NCI-H82 treated with DMSO at 0.1 percent for 48 hours (cell line): Measurements from ENCODE around the gene RIOK1.

Source experiments
- DNase-seq: peaks from one replicate; lab custom pipeline; 2025; ENCODE audit not compliant: unreplicated experiment; lab: John Stamatoyannopoulos, UW

RIOK1 gene

DNA sequence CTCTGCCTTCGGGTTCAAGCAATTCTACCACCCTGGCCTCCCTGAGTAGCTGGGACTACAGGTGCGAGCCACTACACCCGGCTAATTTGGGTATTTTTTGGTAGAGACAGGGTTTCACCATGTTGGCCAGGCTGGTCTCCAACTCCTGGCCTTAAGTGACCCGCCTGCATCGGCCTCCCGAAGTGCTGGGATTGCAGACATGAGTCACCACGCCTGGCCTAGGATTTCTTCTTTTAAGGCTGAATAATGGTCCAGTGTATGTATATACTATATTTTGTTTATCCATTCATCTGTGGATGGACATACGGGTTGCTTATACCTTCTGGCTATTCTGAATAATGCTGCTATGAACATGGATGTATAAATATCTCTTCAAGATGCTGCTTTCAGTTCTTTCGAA lies 17.1 kb downstream of the RIOK1 start:
- DNase-seq = no peak

DNA sequence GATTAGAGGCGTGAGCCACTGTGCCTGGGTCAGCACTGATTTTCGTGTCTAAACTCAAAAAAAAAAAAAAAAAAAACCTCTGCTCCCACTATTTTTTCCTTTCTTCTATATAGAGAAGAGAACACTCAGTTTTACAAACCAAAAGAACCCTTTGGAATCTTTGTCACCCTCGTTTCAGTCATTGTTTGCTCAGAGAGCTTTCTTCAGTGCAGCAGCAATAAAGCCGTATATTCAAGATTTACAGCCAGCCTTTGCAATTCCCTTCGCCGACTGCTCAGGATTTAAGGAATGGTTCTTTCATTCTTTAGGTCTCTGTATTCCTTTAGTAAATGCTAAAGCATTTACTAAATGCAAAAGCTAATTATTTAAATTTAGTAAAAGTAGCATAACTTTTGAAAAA lies 20.1 kb downstream of the RIOK1 start:
- DNase-seq = no peak

DNA sequence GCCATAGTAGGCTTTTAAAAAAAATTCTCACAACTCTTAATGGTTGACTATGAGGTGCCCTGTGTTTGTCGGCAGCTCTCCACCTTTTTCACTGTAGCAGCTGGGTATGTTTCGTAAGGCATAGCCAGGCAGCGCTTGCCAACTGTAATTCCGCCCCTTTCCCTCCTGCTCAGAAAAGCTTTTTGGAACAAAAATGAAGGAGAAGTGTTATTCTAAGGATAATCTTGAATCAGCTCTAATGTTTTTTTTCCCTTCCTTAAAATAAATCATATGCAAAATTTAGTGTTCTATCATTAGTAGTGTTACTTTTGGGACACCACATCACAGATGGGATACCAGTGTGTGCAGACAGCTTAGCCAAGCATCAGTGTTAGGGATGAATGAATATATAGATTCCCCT lies 21.2 kb downstream of the RIOK1 start:
- no peak for DNase-seq

DNA sequence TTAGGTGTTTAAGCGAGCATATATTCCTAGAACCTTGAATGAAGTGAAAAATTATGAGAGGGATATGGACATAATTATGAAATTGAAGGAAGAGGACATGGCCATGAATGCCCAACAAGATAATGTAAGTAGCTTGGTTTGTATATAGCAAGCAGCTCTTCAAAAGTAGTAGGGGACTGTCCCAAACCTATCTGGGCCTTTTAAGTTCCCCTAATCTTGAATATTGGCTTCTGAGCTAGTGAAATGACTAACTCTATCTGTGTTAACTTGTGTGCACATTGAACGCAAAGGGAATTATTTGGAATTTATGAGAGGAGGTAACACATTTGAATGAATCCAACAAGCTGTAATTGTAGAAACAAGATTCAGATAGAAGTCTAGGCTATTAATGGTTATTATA lies 21.7 kb downstream of the RIOK1 start:
- DNase-seq = no peak

DNA sequence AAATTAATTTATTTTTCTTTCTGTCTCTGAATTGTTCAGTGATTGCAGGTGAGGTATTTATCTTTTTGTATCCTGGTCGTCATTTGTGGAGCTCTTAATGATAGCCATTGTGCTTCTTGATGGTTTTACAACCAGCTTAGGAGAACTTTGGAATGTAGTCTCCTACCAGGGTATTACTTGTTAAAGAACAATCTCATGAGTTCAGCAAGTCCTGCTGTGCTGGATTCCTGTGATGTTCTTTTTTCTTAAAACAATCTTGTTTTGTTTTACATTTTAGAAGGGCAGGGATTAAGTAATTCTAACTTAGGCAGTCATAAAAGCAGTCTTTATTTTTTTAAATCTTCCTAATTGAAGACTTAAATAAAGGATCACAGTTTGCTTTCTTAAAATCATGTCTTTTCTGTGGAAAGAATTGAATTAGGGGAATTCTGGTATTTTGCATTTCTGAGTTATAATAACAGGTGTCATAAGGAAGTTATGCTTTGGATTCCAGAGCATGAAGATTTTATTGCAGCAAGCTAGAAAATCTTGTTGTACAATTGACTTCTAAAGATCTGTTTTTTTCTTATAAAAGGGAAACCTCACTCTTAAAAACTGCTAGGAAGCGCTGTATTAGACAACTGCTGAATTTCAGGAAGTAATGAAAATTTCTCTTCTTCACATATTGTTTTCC lies 23.7 kb downstream of the RIOK1 start:
- DNase-seq = no peak

DNA sequence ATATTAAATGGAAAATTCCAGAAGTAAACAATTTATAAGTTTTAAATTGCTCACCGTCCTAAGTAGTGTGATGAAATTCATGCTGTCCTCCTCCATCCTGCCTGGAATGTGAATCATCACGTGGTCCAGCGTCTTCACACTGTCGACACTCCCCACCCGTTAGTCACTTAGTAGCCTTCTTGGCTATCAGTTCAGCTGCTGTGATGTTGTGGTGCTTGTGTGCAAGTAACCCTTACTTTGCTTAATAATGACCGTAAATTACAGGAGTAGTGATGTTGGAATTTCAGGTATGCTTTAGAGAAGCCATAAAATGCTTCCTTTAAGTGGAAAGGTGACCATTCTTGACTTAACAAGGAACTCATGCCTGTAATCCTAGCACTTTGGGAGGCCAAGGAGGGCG lies 25.2 kb downstream of the RIOK1 start:
- DNase-seq = no peak

DNA sequence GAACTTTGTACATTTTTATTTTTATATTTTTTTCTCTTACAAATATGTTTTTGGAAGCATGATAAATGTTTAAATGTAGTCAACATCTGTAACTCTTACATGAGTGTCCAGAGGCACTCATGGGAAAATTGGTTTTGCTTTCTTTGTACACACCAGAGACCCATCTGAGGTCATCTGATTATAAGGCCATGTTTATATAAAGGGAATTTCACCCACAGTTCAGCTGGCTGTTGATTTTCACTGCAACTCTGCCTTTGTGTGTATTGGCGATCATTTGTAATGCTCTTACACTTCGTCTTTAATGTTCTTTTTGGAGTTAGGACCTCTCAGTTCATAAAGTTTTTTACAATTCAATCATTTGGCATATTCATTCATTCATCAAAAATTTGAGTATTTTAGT lies 28.1 kb downstream of the RIOK1 start:
- DNase-seq = no peak

DNA sequence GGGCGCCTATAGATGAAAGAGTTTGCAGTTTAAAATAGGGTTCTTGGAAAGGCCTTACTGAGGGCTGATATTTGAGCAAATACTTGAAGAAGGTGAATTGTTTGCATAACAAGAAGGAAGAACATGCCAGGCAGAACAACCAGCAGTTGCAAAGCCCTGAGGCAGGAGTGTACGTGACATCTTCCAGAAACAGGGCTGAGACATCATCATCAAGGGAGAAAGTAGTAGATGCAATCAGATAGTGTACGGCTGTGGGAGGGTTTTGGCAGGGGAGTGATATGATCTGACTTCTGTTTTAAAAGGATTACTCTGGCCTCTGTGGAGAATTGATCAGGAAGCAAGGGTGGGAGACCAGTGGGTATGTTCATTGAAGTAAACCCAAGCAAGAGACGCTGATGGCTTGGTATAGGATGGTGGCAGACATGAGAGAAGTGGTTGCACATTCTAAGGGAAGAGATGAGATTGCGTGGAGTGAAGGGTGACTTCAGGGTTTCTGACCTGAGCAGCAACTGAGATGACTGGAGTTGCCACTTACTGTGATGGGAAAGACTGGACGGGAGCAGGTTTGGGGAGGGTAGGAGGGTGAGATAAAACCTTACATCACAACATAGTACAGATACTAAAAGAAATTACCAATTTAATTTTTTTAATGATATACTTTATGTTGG lies 28.8 kb downstream of the RIOK1 start:
- DNase-seq = no peak

DNA sequence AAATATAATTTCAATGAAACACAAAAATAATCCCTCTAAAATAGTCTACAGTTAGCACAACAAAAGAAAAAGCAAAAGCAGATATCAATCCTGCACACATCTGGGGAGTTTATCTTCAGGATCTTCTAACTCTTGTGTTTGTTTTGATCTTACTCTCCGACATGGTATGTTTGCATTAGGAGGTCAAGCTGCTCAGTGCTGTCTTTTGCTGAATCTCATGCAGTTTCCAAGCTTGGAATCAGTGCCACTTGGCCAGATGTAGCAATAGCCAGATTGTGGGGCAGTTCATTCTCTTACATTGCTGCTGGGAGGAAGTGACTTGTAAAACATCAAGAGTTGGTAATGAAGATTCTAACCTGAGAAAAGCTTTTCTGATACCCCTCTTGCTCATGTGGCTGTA lies 29.5 kb downstream of the RIOK1 start:
- DNase-seq = no peak

DNA sequence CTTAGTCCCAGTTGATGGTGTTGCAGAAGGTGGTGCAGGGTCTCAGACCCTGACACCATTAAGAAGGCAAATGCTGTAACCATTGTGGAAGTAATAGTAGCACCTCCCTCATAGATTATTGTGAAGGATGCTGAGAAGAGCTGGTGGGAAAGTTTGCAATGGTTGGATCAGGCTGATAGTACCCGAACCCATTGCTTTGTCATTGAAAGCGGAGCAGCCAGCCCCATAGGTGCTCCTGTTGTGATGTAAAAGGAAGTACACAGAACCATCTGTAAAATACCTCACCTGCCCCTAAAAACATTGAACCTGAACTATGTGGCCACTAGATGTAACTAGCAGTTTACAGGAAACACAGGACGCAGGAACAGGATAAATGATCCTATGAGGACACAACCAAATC lies 31.5 kb downstream of the RIOK1 start:
- DNase-seq = no peak

DNA sequence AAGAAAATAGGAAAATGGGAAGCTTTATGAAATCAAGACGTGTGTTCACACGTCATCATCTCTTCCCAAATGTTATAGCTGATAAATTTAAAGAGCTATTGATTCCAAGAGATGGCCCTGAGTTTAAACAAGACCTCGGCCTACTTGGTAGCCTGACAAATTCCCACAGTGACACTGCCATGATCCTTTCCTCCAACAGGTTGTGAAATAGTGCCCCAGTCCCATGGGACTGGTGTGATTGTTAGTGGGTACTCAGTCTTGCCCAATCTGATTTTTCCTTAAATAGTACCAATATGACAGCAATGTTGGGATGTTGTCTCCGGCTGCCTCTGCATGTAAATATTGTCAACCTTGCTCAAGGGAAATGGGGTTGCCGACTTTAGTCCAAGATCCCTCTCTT lies 34.5 kb downstream of the RIOK1 start:
- no peak for DNase-seq

DNA sequence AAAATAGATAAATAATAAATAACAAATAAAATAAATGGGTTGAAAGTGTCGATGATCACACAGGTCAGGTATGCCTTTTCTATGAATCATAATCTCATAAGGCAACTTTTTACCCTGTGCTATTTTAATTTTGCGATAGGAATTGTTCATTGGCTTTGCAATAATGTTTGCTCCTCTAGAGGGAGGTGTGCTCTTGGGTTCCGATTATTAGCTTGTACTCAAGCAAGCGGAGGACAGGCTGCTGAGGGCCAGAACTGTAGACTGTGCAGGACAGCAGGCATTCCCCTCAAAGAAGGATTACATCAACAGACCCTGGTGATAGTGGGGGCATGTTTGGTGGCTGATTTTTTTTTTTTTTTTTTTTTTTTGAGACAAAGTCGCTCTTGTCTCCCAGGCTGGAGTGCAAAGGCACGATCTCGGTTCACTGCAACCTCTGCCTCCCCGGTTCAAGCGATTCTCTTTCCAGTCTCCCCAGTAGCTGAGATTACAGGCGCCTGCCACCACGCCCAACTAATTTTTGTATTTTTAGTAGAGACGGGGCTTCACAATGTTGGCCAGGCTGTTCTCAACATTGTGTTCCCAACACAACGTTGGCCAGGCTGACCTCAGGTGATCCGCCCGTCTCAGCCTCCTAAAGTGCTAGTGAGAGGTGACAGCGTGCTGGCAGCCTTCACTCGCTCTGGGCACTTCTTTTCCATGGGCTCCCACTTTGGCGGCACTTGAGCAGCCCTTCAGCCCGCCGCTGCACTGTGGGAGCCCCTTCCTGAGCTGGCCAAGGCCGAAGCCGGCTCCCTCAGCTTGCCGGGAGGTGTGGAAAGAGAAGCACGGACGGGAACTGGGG lies 35.6 kb downstream of the RIOK1 start:
- no peak for DNase-seq

DNA sequence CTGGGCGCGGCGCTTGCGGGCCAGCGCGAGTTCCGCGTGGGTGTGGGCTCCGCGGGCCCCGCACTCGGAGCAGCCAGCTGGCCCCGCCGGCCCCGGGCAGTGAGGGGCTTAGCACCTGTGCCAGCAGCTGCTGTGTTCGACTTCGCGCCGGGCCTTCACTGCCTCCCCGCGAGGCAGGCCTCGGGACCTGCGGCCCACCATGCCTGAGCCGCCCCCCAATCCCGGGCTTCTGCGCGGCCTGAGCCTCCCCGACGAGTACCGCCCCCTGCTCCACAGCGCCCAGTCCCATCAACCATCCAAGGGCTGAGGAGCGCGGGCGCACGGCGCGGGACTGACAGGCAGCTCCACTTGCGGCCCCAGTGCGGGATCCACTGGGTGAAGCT lies 36.2 kb downstream of the RIOK1 start:
- no peak for DNase-seq

DNA sequence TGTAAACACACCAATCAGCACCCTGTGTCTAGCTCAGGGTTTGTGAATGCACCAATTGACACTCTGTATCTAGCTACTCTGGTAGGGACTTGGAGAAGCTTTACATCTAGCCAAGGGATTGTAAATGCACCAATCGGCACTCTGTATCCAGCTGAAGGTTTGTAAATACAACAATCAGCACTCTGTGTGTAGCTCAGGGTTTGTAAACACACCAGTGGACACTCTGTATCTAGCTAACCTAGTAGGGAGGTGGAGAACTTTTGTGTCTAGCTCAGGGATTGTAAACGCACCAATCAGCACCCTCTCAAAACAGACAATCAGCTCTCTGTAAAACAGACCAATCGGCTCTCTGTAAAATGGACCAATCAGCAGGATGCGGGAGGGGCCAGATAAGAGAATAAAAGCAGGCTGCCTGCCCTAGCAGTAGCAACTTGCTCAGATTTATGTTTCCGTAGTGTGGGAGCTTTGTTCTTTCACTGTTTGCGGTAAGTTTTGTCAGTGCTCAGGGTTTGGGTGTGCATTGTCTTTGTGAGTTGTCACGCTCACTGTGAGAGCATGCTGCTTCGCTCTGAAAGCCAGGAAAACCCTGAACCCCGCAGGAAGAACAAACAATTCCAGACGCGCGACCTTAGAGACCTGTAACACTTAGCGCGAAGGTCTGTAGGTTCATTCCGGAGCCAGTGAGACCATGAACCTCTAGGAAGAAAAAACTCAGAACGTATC lies 37.0 kb downstream of the RIOK1 start:
- no peak for DNase-seq

DNA sequence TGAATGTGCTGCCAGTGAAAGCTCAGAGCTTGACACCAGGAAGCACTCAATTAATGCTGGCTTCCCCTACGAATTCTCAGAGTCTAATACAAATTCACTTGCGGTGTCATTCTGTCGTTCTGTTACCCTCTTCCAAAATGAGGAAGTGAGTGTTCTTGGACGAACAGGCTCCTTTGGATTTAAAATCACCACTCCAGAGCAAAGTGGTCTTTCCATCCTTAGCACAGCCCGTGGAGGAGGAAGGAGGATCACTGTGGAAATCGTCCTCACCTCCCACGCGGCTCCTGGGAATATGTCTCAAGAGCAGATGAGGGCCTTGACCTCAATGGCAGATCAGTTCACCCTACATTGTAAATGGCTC lies 41.7 kb downstream of the RIOK1 start:
- no peak for DNase-seq

DNA sequence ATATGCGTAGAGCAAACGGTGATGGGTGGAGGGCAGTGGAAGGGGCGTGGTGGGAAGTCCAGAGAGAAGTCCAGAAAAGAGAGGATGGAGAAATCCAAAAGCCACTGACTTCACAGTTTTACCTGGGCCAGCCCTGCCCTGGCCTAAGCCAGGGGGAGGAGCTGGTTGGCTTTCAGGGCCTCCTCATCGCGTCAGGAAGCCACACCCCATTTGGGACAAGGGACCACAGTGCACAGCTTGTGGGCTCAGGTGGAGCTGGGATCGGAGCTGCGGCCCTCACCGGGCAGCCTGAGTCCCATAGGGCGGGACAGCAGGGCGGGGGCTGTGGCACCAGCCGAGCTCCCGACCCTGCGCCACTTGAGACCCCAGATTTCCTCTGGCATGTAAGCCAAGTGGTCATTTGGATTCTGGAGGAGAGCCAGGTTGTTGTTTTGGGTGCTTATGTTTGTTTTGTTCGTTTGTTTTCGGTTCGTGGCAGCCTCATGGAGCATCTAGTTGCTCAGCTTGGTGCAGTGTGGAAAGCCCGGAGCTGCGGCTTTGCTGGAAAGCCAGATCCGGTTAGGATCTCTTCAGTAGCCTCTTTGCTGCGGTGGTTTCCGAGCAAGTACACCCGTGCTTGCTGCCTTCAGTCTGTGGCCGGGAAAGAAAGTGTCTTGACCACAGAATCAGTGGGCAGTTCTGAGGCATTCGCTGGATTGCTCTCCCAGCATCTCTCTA lies 42.2 kb downstream of the RIOK1 start:
- DNase-seq = no peak

DNA sequence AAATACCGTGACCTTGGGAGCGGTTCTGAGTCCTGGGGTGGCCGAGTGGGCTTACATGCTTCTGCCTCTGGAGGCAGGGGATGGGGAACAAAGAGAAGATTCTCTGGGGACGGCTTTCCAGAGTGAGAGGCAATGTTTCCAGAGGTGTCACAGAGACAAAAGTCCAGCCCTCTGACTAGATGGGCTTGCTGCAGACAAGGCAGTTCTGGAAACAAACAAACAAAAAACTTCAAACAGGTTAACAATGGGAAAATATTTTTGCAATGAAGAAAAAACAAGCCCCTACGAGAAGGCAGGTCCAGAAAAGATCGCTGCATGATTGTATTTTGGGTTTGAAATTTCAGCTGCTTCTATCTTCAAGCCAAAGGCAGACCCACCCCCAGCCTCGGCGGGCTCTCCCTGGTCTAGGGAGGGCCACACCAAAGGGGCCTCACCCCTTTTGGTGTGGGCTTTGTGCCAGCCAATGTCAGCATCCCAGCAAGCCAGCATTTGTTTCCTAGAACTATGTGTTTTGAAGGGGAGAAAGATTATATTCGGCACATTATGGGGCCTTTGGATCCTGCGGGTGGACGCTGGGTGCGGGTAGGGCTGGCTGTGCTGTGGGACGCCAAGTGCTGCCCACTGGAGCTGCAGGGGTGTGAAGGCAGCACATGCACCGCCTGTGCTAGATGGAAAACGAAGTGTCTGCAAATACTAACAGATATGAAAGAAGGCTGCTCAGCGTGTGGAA lies 42.9 kb downstream of the RIOK1 start:
- no peak for DNase-seq

DNA sequence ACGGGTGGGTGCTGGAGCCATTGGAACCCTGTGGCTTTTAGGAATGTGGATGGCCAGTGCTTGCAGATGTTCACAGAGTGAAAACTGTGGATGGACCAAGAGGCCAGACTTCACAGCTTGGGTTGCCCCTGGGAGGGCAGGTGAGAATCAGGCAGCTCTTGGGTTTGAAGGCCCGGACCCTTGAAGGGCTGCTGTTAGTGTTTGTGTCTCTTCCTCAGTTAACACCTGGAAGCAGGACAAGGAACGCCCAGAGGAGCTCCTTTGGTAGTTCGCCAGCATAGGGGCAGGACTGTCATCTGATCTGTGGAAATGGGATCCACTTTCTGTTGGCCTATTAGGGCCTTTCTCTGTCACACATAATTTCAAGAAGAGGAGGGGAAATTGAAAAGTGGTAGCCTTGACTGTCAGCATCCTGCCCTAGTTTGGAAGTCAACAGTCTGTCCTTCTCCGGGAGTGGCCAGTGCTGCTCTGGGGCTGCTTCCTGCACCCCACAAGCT lies 43.6 kb downstream of the RIOK1 start:
- no peak for DNase-seq

DNA sequence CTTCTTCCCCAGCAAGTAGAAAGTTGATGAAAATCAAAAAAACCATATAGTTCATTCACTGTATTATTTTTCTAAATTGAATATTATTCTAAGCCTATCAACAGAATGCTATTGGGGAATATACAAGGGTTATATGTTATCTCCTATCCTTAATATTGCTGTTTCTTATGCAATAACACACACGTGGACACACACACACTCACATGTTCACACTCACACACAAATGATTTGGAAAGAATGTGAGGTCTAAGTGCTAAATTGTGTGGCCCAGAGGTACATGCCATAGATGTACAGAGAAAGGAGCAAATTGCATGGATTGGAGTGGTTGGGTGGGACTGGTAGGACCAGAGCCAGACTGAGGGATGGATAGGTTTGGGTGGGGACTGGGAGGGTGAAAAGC lies 45.1 kb downstream of the RIOK1 start:
- DNase-seq = no peak

DNA sequence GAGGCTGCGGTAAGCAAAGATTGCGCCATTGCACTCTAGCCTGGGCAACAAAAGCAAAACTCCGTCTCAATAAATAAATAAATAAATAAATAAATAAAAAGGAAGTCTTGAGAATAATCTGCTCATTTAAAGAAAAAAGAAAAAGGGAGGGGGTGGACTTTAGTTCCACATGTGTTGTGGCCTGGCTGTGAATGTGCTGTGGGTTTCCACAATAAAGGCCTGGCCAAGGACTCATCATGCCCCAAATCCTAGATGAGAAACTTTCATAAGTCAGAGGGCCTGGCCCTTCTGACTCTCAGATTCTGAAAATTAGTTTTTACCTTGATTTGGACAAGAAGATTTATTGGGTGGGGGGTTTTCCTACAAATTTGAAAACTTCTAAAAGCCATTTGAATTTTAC lies 48.4 kb downstream of the RIOK1 start:
- no peak for DNase-seq
